NCI-H1105 (cell line): Measurements from ENCODE around the gene MINDY4.

Experiments
- DNase-seq: peaks from one replicate; lab custom pipeline; 2025; lab: John Stamatoyannopoulos, UW

MINDY4 gene

DNA sequence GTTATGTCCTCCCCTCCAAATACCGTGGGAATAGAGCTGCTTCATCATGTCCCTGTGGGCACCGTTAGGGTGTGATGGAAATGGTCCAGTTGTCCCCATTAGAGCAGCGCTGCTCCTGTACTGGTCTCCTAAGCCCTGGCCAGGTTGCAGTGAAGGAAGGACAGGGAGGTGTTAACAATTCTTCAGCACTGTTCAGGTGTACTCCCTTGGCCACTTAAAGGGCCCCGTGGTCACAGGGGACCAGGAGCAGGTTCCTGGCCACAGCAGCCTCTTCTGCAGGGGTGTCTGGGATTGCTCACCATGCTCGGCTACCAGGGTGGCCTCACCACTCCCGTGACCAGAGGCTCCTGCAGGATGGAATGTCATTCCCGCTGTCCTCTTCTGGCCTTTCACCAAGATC, 65.8 kb downstream of the MINDY4 start:
- DNase-seq = no peak

DNA sequence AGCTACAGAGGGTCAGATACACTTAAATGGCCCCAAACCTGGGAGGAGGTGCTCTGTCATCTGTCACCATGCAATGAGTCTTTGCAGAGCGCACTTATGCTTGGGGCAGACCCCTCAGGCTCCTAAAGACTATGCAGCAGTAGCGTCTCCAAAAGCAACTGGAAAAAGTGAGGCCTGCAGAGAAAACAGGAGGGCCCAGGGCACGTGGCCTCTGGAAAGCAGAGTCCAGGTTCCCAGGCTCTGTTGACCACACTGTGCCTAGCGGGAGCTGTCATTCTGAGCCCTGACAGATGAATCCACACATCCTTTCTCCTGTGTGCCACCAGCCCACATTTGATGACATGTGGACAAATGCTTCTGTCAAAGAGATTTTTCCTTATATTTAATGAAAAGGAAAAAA, 66.4 kb downstream of the MINDY4 start:
- DNase-seq = no peak

DNA sequence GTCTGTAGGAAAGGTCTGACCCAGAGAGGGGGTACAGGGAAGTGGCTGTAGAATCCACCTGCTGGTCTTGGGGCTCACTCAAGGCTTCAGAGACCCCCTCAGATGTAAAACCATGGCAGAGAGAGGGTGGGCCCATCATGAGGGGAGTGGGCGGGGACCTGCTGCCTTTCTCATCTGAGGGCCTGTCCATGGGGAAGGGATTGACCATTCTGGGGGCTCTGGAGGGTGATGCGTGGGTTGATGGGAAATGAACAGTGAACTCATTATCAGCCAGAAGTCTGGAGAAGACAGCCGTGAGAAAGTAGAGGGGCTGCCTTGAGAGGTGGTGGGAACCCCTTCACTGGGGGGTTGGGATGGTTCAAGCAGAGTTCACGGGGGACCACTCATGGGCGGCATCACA, 66.8 kb downstream of the MINDY4 start:
- DNase-seq = no peak

DNA sequence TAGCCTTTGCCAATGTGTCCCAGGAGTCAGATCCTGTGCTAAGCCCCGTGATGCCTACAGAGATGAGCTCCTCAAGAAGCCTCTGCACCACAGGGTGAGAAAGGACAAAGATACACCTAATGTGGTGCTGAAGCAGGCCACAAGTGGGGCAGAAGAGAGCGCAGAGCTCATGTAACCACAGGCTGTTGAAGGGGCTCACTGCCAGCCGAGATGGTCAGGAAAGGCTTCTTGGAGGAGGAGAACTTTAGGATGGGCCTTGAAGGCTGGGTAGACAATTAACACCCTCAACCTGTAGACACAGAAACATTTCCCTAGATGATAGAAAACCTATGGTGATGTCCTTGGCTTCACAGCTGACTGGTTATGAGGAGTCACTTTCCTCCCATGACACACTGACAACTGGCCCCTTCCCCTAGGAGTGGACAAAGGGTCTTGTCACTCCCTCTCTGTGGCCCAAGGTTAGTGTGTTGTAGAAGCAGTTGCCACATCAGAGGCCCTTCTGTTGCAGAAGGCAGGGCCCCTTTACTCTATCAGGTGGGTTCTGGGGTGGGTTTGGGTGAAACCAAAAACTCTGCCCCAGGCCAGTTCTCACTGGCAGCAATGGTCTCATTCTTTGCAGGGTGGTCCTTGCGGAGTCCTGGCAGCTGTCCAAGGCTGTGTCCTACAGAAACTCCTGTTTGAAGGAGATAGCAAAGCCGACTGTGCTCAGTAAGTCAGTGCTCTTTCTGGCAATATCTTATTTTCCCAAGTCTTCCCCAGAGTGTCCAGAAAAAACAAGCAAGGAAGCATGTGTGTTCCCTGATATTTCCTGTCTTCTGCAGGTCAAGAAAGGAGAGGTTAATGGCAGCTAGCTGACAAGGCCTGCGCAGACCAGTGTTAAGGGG, 69.2 kb downstream of the MINDY4 start:
- no peak for DNase-seq

DNA sequence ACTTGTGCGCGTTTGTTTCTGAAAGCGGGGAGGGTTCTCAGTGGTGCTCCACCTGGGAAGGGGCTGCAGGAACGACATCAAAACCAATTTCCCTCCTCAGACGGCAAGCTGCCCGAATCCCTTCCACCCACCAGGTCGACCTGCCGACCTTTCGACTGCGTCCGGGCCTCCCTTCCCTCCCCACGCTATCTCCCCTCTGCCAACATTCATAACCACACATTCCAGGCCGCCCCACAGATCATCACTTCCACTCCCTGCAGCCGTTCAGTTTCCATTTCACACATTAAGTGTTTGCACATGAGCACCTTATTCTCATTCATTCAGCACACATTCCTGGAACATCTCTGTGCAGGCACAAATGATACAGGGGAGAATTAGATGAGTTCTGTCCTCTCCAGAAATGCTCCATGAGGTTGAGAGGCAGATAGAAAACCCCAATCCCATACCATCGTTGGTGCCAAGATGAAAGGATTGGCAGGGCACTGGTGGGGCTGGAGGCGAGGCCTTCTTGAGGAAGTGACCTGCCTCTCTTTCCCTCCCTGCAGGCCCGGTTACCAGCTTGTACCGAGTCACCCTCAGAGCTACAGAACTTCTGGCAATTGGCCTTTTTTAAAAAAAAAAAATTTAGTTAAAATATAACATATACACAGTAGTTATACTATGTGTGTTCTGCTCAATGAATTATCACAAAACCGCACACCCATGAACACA, 70.0 kb downstream of the MINDY4 start:
- no peak for DNase-seq

DNA sequence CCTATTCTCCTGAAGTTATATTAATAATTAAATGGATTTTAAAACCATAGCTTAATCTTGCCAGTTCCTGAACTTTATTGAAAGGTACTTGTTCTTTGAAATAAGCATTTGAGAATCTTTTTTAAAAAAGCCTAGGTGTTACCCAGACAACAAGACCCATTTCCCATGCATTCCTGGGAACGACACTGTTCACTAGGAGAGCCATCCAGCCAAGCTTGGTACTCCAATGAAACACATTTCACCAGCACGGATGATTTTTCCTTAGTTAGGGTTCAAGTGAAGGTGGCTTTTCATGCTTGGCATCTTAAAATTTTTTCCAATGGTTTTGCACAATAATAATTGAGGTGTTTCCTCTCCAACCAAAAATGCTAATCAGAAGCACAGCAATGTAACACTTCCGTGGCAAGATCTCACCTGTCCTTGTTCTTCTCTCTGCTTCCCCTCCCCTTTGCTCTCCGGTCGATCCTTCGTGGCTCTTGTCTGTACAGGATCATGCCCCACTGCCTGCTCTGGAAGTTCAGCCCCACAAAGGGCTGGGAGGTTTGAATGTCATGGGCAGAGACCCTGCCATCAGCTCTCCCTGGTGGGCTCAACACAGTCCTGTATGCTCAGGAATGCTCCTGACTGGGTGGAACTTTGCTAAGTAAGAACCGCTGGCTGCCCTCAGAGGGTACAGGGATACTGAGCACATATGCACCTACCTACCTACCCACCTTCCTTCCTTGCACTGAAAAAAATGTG, 70.8 kb downstream of the MINDY4 start:
- DNase-seq = no peak

DNA sequence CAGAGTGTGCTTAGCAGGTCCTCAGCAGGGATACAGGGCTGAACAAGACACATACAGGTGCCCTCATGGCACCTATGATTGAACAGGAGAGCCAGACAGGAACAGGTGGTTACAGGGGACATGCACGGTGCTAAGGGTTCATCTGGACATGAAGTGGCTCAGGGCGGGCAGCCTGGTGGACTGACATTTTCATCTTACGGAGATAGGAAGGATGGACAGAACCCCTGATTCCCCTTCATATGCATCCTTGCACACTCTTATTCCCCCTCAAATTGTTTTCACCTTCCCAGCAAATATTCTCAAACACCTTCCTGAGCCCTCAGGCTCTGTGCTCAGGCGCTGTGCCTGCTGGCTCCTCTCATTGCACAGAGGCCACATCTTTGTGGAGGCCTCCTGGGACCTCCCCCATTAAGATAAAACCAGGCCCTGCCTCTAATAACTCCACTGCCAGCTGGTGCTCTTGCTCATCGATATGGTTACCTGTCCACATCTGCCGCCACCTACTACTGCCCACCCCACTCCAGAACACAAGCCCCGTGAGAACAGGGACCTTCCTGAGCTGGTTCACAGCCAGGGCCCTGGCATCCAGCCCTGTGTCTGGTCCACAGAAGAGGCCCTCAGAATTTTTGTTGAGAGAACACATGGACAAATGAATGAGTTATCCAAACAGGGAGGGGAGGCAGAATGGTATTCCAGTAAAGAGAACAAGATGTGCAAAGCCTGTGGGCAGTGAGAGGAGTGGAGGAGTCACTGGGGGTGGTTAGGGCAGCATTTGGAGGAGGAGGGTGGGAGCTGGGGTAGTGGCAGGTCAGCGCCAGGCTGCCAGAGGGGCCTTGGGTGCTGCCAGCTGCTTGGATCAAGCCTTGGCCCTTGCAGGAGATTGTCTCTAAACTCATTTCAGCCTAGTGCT, 71.6 kb downstream of the MINDY4 start:
- no peak for DNase-seq

DNA sequence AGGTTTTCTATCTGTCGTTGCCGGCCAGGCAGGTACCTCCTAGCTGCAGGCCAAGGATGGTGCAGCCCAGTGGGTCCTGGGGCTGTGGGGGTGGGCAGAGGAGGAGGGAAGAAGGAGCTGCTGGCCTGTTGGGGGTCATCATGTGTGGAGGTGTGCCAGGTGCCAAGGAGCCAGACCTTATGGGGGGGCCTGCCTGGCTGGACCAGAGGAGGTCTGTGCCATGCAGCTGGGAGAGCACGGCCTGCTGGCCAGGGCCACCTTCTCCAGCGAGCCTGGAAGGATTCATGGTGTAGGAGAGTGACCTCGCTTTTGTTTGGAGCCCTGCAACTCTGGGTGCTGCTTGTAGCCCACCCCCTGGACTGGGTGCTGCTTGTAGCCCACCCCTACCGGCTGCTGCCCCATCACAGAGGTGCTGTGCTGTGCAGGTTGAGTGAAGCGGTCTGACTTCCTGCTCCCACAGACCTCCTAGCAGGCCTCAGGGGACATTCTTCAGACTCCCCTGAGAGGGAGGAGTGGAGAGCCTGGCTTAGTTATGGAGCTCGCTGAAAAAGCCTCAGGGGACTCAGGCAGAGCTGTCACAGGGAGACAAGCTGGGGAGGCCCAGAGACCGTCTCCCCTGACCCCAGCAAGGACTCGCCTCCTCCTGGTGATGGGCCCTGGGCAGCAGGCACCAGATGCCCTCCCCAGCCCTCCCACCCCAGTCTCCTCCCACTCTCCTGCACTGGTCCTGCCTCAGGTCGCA, 72.7 kb downstream of the MINDY4 start:
- no peak for DNase-seq

DNA sequence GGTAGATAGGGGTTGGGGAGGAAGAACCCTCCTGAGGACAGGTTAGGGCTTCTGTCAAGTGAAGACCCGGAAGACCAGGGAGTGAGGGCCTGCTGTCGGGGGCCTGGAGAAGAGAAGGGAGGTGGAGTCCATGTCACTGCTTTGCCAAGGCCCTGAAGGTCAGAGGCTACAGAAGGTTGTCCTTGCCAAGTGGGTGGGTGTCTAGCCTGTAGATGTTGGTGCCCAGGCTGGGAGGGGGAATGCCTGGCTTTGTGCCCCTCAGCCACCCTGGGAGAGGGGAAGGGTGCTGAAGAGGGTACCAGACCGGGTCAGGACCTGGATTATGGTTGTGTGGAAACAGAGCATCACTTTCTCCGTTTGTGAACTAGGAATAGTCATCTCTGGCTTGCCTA, 73.3 kb downstream of the MINDY4 start:
- no peak for DNase-seq

DNA sequence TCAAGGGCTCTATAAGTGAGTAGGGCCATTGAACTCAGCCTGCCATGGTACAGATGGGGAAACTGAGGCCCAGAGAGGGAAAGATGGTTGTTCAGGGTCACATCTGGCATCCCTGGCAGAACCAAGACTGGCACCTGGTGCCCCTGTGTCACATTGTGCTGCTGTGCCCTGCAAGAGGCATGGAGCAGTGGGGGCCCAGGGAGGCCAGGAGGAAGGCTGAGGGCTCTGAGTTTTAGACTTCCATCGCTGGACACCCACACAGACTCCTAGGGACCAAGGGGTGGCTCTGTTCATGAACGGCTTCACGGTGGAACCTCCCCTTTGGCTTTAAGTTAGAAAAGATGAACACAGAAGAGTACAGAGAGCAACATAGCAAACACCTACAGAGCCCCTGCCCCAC, 73.7 kb downstream of the MINDY4 start:
- DNase-seq = no peak

DNA sequence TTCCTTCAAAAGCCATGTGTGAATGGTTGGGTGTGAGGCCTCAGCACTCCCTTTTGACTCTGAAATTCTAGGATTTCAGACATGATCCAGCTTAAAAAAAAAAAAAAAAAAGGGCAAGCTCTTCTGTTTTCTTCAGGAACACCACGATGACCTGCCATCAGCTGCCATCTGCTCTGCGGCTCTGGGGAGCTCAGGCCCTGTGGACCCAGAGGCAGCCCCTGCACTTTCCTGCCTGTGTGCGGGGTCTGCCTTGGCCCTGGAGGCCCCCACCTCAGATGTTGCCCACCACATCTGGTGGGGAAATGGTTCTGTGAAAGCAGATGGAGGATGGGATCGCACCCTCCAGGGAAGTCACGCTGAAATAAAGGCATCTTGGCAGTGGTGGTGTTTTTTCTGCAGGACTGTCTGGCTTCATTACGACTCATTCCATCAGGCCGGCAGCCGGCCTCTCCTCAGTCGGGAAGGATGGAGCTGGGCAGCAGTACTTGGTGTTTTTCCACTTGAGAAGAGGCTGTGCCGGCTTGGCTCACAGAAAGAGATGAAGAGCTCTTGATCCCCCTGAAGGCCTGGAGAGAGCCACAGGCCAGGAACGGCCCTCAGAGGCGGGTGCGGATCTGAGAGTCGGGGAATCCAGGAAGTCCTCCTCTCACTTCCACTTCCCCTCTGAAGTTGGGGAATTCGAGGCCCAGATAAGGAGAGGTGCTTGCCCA, 74.4 kb downstream of the MINDY4 start:
- DNase-seq = no peak

DNA sequence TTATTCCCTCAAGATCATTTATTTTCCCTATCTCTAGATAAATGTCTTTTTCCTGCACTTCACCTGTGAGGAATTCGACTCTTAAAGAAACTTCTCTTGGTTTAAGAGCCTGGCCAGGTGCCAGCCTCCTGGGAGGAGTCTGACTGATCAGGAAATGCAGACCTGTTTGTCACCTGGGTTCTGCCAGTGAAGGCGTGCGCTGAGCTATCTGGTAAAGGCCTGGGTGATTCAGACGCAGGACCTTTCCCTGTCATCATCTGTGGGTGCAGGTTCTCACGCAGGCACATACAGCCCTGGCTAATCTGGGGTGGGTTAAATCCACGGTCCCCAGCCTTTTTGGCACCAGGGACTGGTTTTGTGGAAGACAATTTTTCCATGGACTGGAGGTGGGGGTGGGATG, 75.2 kb downstream of the MINDY4 start:
- DNase-seq = no peak

DNA sequence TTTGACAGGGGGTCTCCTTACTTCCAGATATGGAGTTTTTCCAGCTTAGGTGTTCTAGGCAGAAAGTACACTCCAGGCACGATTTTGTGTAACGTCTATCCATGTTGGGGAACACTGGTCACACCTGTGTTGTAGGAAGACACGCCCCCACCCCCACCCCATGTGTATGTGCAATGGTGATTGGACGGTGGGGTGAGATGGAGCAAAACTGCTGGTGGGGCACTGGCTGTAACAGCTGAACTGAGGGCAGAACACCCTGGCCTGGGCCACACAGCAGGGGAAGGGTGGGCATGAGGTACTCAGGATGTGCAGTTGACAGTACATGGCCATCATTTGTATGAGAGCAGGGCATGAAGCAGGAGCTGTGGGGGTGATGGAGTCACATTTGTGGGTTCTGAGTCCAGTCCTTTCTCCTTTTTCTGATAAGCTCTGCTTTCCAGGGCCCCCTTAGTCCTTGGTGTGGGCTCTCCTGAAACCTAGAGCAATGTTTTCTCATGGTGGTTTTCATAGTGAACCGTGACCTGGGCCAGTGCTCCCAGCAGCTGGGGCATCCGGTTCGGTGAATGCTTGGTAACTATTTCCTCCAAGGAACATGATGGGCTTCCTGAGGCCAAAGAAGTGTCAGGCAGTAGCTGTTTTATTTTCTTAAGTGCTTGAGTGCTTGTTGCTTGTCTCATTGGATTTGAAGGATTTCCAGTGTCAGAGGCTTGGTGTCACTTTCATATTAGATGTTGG, 77.1 kb downstream of the MINDY4 start:
- no peak for DNase-seq

DNA sequence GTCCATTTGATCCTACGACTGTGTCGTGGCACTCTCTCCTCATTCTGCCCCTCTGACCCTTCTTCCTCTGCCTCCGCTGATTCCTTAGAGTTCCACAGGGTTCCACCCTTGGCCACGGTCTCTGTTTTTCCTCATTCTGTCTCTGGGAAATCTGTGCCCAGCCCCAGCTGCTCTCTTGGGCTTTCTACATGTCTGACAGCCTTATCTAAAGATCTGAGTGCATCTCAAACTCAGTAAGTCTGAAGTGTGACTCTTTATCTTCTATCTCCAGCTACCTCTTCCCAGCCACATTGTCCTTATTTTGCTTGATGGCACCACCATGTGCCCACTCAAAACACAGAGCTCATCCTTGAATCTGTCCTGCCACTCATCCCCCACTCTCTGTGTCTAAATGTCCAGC, 78.3 kb downstream of the MINDY4 start:
- no peak for DNase-seq

DNA sequence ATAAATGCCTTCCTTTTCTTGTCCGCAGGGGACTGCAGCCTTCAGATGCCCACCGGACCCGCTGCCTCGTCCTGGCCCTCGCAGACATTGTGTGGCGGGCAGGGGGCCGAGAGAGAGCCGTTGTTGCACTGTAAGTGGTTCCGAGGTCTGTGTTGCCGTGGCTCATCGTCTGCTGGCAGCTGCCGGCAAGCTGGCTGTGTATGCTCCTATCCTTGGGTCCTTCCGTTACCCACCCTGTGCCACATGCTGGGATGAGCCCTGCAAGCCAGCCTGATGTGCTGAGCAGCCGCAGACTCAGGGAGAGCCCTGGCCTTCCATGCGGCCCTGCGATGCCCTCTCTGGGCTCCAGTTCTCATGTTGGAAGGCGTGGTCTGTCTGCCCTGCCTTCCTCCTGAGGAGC, 79.2 kb downstream of the MINDY4 start:
- no peak for DNase-seq

DNA sequence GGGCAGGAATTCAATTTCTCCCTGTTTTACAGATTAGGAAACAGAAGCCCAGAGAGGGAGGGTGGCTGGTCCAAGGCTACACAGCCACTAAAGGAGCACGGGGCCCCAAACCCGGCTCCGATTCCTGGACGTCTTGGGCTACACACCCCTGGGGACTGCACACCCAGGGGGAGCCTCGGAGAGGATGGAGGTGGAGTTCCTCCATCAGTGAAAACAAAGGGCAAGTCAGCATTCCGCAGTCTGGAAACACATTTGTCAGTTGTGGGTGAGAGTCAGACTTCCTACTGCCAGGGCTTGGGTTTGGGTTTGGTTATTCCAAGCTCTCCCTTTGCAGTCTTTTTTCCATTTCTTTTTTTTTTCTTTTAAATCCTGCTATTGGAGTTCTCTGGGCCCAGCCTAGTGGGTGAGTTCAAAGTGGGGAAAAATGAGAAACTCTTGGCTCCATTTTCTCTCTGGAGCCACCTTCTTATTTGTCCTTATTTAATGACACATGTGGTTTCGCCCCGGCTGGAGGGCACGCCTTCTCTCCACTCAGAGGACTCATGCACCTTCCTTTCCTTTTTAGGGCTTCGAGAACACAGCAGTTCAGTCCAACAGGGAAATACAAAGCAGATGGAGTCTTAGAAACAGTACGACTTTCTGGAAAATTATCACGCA, 80.6 kb downstream of the MINDY4 start:
- DNase-seq = no peak

DNA sequence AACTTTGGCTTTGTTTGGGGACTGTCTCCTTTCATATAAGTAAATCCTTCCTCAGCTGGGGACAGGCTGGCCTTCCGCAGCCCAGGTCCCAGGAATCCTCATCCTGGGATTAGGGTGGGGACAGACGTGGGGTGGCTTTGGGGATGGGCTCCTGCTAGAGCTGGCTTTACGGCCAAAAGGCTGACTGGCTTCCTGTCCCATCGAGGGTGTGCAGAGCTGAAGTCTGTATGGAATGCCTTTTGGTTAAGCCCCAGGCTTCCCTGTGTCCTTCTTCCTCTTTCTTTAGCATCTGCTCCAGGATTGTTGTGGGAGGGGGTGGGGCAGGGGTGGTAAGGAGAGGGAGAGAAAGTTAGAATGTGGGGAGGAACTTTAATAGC, 81.1 kb downstream of the MINDY4 start:
- DNase-seq = no peak

DNA sequence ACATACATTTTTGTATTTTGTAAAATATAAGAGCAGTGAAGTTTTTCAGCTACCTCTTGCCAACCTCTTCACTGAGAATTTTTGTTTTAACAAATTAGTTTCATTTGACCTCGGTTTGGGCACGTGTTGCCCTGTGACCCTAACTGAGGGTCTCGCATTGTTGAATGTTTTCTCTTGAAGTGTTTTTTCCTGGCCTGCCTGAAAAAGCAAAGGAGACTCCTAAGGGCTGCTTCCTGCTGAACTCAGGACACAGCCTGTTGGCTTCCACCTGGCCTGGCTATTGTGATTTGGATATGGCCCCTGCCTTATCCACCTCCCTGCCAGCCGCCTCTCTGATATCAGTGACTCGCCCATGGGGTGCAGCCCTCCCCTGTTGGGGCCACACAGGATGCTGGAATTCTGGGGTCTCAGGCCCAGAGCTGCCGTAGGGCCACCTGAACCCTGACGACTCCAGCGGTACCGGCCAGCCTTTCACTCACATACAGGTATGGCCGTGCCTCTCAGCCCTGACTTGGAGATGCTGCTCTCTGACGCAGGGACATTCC, 81.6 kb downstream of the MINDY4 start:
- DNase-seq = no peak

DNA sequence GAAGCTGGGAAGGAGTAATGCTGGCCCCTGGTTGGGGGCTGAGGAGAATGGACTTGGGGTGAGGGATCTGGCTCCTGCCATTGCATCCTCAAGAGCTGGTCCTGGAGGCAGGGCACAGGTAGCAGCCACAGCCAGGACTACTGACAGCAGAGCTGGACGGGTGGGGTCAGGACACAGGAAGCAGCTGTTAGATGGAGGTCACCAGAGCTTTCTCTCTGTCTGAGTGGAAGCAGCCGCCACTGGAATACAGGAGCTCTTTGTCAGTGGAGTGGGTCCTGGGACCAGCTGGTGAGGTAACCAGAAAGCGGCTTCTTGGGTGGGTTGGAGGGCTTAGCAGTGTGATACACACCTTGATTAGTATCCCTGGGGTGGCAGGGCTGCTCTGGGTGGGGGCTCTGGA, 82.4 kb downstream of the MINDY4 start:
- no peak for DNase-seq
